Suprapubic skin (tissue), 3 donors: ENCODE data around the gene SMYD3.

Source experiments
- EP300 ChIP-seq: sonication (generic); formaldehyde crosslinking; IDR thresholded peaks from one replicate; pipeline ENCODE4 v1.6.1; 2017; ENCODE audit warnings: antibody characterized with exemption
- TF ChIP-seq, protein P1 (sequence below), 2 donors: fragments of 200-600 bp in 1 of 2; fragments of 450-650 bp in 1 of 2; sonication (generic) in 1 of 2; IDR thresholded peaks; one replicate each; pipeline ENCODE4 v1.5.1; 2016 to 2019; ENCODE audit warnings: antibody characterized with exemption in 2 of 2, mild to moderate bottlenecking in 1 of 2, moderate library complexity in 1 of 2

DNA sequence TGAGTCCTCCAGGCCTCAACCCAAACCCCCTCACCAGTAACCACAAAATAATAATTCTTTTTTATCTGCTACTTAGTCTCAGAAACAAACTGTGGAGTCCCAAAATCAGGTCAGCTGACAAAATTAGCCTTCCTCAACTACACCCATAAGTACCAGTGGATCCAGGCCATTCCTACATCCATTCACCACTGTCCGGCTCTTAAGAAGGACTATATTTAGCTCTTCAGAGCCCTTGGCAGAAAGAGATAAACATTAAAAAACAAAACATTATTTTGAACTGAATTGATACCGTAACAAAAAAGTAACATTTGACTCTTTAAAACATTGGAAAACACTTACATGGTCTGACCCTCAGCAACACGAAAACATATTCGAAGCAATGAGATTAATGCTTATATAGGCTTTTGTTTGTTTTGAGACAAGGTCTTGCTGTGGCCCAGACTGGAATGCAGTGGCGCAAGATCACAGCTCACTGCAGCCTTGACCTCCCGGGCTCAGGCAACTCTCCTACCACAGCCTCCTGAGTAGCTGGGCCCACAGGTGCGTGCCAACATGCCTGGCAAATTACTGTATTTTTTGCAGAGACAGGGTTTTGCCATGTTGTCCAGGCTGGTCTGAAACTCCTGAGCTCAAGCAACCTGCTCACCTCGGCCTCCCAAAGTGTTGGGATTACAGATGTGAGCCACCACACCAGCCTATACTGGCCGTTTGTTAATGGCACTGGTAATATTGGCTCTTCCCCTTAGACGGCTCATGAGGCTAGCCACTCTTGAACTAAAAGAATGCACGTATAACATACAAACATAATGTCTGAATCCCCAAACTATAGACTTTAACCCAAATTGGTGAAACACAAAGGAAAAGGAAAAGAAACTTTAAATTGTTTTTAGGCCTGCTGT, 330.7 kb downstream of the SMYD3 start:
- TF ChIP-seq, protein P1, sequence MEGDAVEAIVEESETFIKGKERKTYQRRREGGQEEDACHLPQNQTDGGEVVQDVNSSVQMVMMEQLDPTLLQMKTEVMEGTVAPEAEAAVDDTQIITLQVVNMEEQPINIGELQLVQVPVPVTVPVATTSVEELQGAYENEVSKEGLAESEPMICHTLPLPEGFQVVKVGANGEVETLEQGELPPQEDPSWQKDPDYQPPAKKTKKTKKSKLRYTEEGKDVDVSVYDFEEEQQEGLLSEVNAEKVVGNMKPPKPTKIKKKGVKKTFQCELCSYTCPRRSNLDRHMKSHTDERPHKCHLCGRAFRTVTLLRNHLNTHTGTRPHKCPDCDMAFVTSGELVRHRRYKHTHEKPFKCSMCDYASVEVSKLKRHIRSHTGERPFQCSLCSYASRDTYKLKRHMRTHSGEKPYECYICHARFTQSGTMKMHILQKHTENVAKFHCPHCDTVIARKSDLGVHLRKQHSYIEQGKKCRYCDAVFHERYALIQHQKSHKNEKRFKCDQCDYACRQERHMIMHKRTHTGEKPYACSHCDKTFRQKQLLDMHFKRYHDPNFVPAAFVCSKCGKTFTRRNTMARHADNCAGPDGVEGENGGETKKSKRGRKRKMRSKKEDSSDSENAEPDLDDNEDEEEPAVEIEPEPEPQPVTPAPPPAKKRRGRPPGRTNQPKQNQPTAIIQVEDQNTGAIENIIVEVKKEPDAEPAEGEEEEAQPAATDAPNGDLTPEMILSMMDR (IDR thresholded peaks at IDR 0.05), result no peak
- no peak for TF ChIP-seq EP300
